ENCODE results near the gene RCBTB2.

- TF ChIP-seq CTCF (IDR thresholded peaks at IDR 0.05) (no peak), POLR2A (IDR thresholded peaks at IDR 0.05) (no peak)
Measured at GRCh38 chr13:48582084-48582483, 49.2 kb upstream of the RCBTB2 start.
